ENCODE results near the gene SMDT1. TPM values are rescaled to one million over a fixed set of nuclear protein-coding genes. Genes with fewer than 3 reads are reported as not detected.
A peak's percentile ranks its signal among the peaks of the same experiment; 100 is the strongest.
"Not testable (repeated sequence)": the region's sequence is repeated elsewhere in the genome, so short reads cannot be mapped to it uniquely, and the experiment has no call there.

The SMDT1 gene
- polyA plus RNA-seq, 1 of the 3 experiments (the other 2 are of a cell fraction) = 29.8 TPM

DNA sequence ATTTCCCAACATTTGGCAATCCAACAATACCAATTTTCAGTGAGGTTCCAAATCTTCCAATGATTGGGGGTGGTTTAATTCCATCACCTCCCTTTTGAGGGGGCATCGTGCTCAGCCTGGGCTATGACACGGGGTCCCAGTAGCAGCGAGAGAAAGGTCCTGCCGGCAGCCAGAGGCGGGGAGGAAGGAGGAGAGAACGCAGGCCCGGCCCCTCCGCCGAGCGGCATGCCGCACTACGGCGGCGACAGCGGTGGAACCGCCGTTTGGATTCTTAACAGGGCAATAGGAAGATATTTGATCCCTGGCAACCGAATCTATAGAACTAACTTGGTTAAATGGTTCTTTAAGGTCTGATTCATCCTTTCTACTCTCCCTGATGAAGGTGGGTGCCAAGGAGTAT is 29.3 kb downstream of the SMDT1 start:
- CTCF ChIA-PET = no interaction called here
- no peaks in the 10 kb centered on the region for H3K9me3 ChIP-seq
- WGBS (ENCODE audit: low lambda C conversion rate) = 89% methylated on average over 10 of the region's 18 CpGs
- no peak overlapping the region for H3K4me3 ChIP-seq (ENCODE audit: low read depth in 2 of 2, low read length in 1 of 2)
- H4K20me1 ChIP-seq (ENCODE audit: insufficient read depth) = no peaks in the 10 kb centered on the region
- POLR2A ChIA-PET = no interaction called here
- no peak for TF ChIP-seq MXI1 (IDR thresholded peaks at IDR 0.05; ENCODE audit: low read depth, low read length)
- no peaks in the 10 kb centered on the region for H3F3A ChIP-seq (replicated peaks; ENCODE audit: insufficient read depth)
- no peak overlapping the region for H3K4me2 ChIP-seq
- no peaks in the 10 kb centered on the region for H3K9me2 ChIP-seq
- H3K4me1 ChIP-seq (ENCODE audit: control insufficient read depth in 1 of 2, insufficient read depth in 2 of 2, low read depth in 1 of 2, low read length in 1 of 2) = no peaks in the 10 kb centered on the region
- no peaks in the 10 kb centered on the region for H3K27me3 ChIP-seq (ENCODE audit: insufficient read depth)
- H3K36me3 ChIP-seq (replicated peaks in 1 of 2; ENCODE audit: control insufficient read depth in 1 of 2, insufficient read depth in 2 of 2, low read length in 1 of 2) = no peaks in the 10 kb centered on the region
- H3K9ac ChIP-seq = no peak overlapping the region
- H3K27ac ChIP-seq (ENCODE audit: low read depth in 2 of 2, low read length in 1 of 2) = no peak overlapping the region
- no peaks in the 10 kb centered on the region for H3K79me2 ChIP-seq (ENCODE audit: insufficient read depth)
- no peak overlapping the region for H2AFZ ChIP-seq (ENCODE audit: low read depth)
- DNase-seq = no peak

DNA sequence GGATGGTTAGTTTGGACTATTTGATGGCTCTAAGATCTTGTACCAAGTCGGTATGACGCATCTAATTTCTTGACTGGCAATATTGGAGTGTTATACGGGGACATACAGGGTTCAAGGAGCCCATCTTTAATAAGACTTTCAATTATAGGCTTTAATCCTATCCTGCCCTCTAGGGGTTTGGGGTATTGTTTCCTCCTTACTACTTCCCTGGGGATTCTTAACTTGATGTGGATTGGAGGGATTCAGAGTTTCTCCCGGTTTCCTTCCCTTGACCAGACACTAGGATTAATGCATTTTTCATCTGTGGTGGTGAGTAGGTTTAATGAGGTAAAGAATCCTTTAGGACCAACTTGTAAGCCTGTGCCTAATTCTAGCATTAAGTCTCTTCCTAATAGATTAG is 32.3 kb downstream of the SMDT1 start:
- CTCF ChIA-PET = interaction anchor here (0.6 kb wide), 1 partner anchor 237 kb away, joined by 3 read pairs; no protein-coding TSS in a partner anchor

DNA sequence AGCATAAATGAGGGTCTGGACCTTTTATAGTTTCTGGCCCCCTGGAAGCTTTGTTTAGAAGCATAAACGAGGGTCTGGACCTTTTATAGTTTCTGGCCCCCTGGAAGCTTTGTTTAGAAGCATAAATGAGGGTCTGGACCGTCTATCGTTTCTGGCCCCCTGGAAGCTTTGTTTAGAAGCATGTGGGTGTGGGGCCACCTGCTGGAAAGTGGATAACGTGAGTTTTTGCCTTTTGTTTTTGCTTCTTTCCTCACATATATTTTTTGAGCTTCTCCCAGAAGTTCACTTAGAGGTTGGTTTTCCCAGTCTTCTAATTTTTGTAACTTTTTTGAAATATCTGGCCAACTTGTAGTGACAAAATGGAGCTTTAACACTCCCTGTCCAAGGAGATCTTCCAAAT is 33.3 kb downstream of the SMDT1 start:
- H3F3A ChIP-seq (replicated peaks; ENCODE audit: insufficient read depth); H3K27me3 ChIP-seq (ENCODE audit: insufficient read depth); H3K9me3 ChIP-seq; H3K27ac ChIP-seq (ENCODE audit: low read depth in 2 of 2, low read length in 1 of 2); H3K4me3 ChIP-seq (ENCODE audit: low read depth in 2 of 2, low read length in 1 of 2); H3K9me2 ChIP-seq; H3K79me2 ChIP-seq (ENCODE audit: insufficient read depth); H2AFZ ChIP-seq (ENCODE audit: low read depth); H3K36me3 ChIP-seq (replicated peaks in 1 of 2; ENCODE audit: control insufficient read depth in 1 of 2, insufficient read depth in 2 of 2, low read length in 1 of 2); H4K20me1 ChIP-seq (ENCODE audit: insufficient read depth); H3K4me2 ChIP-seq; H3K4me1 ChIP-seq (ENCODE audit: control insufficient read depth in 1 of 2, insufficient read depth in 2 of 2, low read depth in 1 of 2, low read length in 1 of 2); H3K9ac ChIP-seq; POLR2A ChIA-PET: not testable (repeated sequence)
- WGBS (ENCODE audit: low lambda C conversion rate) = 20% methylated on average over 2 of the region's 4 CpGs
- peak; percentile 50 for DNase-seq
- CTCF ChIA-PET = interaction anchor here (0.7 to 1.4 kb wide), 6 partner anchors 9 to 332 kb away, joined by 3 to 11 read pairs (median 6); partner anchors contain the start of gene NDUFA6
- peak; percentile 54 for TF ChIP-seq RAD21 (IDR thresholded peaks at IDR 0.05; ENCODE audit: low read length)

More for the DNA sequence above, 32.3 kb downstream of the SMDT1 start:
- POLR2A ChIA-PET = no interaction called here
- TF ChIP-seq NFIC (IDR thresholded peaks at IDR 0.05; ENCODE audit: borderline replicate concordance) = no peak
- no peaks in the 10 kb centered on the region for H3K4me1 ChIP-seq (ENCODE audit: control insufficient read depth in 1 of 2, insufficient read depth in 2 of 2, low read depth in 1 of 2, low read length in 1 of 2)
- H3K9ac ChIP-seq = no peak overlapping the region
- no peaks in the 10 kb centered on the region for H3K9me2 ChIP-seq
- H3F3A ChIP-seq (replicated peaks; ENCODE audit: insufficient read depth) = no peaks in the 10 kb centered on the region
- no peak overlapping the region for H3K27ac ChIP-seq (ENCODE audit: low read depth in 2 of 2, low read length in 1 of 2)
- no peaks in the 10 kb centered on the region for H3K9me3 ChIP-seq
- no peaks in the 10 kb centered on the region for H3K79me2 ChIP-seq (ENCODE audit: insufficient read depth)
- H3K27me3 ChIP-seq (ENCODE audit: insufficient read depth) = no peaks in the 10 kb centered on the region
- H2AFZ ChIP-seq (ENCODE audit: low read depth) = no peak overlapping the region
- H3K36me3 ChIP-seq (replicated peaks in 1 of 2; ENCODE audit: control insufficient read depth in 1 of 2, insufficient read depth in 2 of 2, low read length in 1 of 2) = no peaks in the 10 kb centered on the region
- no peaks in the 10 kb centered on the region for H4K20me1 ChIP-seq (ENCODE audit: insufficient read depth)
- 83% methylated on average over 4 of the region's 4 CpGs for WGBS (ENCODE audit: low lambda C conversion rate)
- H3K4me3 ChIP-seq (ENCODE audit: low read depth in 2 of 2, low read length in 1 of 2) = no peak overlapping the region
- no peak overlapping the region for H3K4me2 ChIP-seq
- DNase-seq = no peak

DNA sequence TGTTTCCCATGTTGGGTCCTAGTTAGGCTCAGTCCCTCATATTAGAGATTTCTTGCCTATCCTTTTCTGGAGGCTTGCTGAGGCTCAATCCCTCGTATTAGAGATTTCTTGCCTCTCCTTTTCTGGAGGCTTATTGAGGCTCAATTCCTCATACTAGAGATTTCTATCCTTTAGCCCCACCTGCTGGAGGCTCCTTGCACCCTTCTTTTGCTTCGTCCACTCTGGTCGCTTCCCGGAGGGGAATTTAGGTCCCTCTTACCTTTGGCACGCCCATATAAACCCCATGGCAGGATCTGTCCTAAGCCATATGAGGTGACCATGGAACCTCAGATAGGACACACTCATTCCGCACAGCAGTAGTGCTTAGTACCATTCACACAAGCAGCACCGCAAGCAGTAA is 35.2 kb downstream of the SMDT1 start:
- ChIA-PET POLR2A (no interaction called here), CTCF (no interaction called here)
- H2AFZ ChIP-seq (ENCODE audit: low read depth) = no peak overlapping the region
- H3K9ac ChIP-seq = no peak overlapping the region
- no peaks in the 10 kb centered on the region for H3K9me2 ChIP-seq
- H3K9me3 ChIP-seq = no peaks in the 10 kb centered on the region
- no peaks in the 10 kb centered on the region for H3F3A ChIP-seq (replicated peaks; ENCODE audit: insufficient read depth)
- H4K20me1 ChIP-seq (ENCODE audit: insufficient read depth) = no peaks in the 10 kb centered on the region
- no peak overlapping the region for H3K27ac ChIP-seq (ENCODE audit: low read depth in 2 of 2, low read length in 1 of 2)
- no peak overlapping the region for H3K4me2 ChIP-seq
- TF ChIP-seq MEF2A (IDR thresholded peaks at IDR 0.05; ENCODE audit: borderline replicate concordance, low read depth) (no peak), NRF1 (IDR thresholded peaks at IDR 0.05; ENCODE audit: low read depth, low read length) (no peak), EZH2phosphoT487 (IDR thresholded peaks at IDR 0.05; ENCODE audit: borderline replicate concordance, low read depth) (no peak), CHD2 (IDR thresholded peaks at IDR 0.05; ENCODE audit: low read length, partially characterized antibody) (no peak), RFX5 (IDR thresholded peaks at IDR 0.05; ENCODE audit: low read length) (no peak), FOXM1 (IDR thresholded peaks at IDR 0.05; ENCODE audit: low read depth) (no peak), YY1 (IDR thresholded peaks at IDR 0.05; ENCODE audit: low read depth) (no peak), RCOR1 (IDR thresholded peaks at IDR 0.05; ENCODE audit: low read length) (no peak), MXI1 (IDR thresholded peaks at IDR 0.05; ENCODE audit: low read depth, low read length) (no peak)
- 73% methylated on average over 7 of the region's 7 CpGs for WGBS (ENCODE audit: low lambda C conversion rate)
- no peaks in the 10 kb centered on the region for H3K36me3 ChIP-seq (replicated peaks in 1 of 2; ENCODE audit: control insufficient read depth in 1 of 2, insufficient read depth in 2 of 2, low read length in 1 of 2)
- H3K4me1 ChIP-seq (ENCODE audit: control insufficient read depth in 1 of 2, insufficient read depth in 2 of 2, low read depth in 1 of 2, low read length in 1 of 2) = no peaks in the 10 kb centered on the region
- H3K79me2 ChIP-seq (ENCODE audit: insufficient read depth) = no peaks in the 10 kb centered on the region
- no peak overlapping the region for H3K4me3 ChIP-seq (ENCODE audit: low read depth in 2 of 2, low read length in 1 of 2)
- no peaks in the 10 kb centered on the region for H3K27me3 ChIP-seq (ENCODE audit: insufficient read depth)
- DNase-seq = no peak

- H3K79me2 ChIP-seq (ENCODE audit: insufficient read depth); DNase-seq; H3K27ac ChIP-seq (ENCODE audit: low read depth in 2 of 2, low read length in 1 of 2); CTCF ChIA-PET; H2AFZ ChIP-seq (ENCODE audit: low read depth); H3K9me2 ChIP-seq; H3K9ac ChIP-seq; H3K9me3 ChIP-seq; H3K27me3 ChIP-seq (ENCODE audit: insufficient read depth); POLR2A ChIA-PET; H3F3A ChIP-seq (replicated peaks; ENCODE audit: insufficient read depth); H4K20me1 ChIP-seq (ENCODE audit: insufficient read depth); H3K36me3 ChIP-seq (replicated peaks in 1 of 2; ENCODE audit: control insufficient read depth in 1 of 2, insufficient read depth in 2 of 2, low read length in 1 of 2); H3K4me1 ChIP-seq (ENCODE audit: control insufficient read depth in 1 of 2, insufficient read depth in 2 of 2, low read depth in 1 of 2, low read length in 1 of 2); H3K4me2 ChIP-seq; H3K4me3 ChIP-seq (ENCODE audit: low read depth in 2 of 2, low read length in 1 of 2): not testable (repeated sequence)
- WGBS (ENCODE audit: low lambda C conversion rate) = 60% methylated on average over 6 of the region's 6 CpGs
Measured at GRCh38 chr22:42115420-42115830, 35.9 kb downstream of the SMDT1 start.

Measured in SK-N-SH (cell line).